K562 (cell line): ENCODE measurements around the gene ANK2. TPM values are rescaled to one million over a fixed set of nuclear protein-coding genes. Genes with fewer than 3 reads are reported as not detected.

ENCODE experiments used
- GABPB2 ChIP-seq: fragments of 250-450 bp; sonication (Bioruptor Pico); conservative IDR thresholded peaks from 2 replicates; pipeline ENCODE4 v1.5.1; 2021; ENCODE audit warnings: mild to moderate bottlenecking
- NR2C1 ChIP-seq, 2 experiments: fragments of 450-650 bp; IDR thresholded peaks; 2 replicates each; pipeline ENCODE4 v1.6.1; 2017; ENCODE audit warnings: mild to moderate bottlenecking in 2 of 2, antibody characterized with exemption in 1 of 2, inconsistent platforms in 1 of 2, missing compliant biosample characterization in 1 of 2, missing genetic modification characterization in 1 of 2
- ZBTB40 ChIP-seq, 2 experiments: fragments of 450-650 bp in 1 of 2; sonication (generic) in 1 of 2; formaldehyde crosslinking in 1 of 2; IDR thresholded peaks; 2 replicates each; pipeline versions ENCODE4 v1.7.1 to v1.9.0; 2016 to 2022; ENCODE audit warnings: inconsistent platforms in 1 of 2, mild to moderate bottlenecking in 1 of 2, missing genetic modification reagents in 1 of 2
- ZNF224 ChIP-seq: sonication (generic); formaldehyde crosslinking; IDR thresholded peaks from 2 replicates; pipeline ENCODE4 v1.8.0; 2022; ENCODE audit warnings: mild to moderate bottlenecking, missing genetic modification reagents
- polyA plus RNA-seq, 8 experiments: library from polyadenylated mRNA; depleted of rRNA in 4 of 8; stranded (reverse) in 5 of 8; unstranded in 3 of 8; fragments of >200 nt; fragmentation: Nextera tagmentation in 2 of 8; fragmentation: Illumina TruSeq in 1 of 8; extraction: Ambion mirVana in 2 of 8; extraction: Trizol in 1 of 8; gene quantifications; 2 replicates each; pipeline versions ENCODE4 v1.2.1 to v1.2.3, GENCODE V29; 2011 to 2014; ENCODE audit warnings: inconsistent platforms in 1 of 8, missing spikeins in 1 of 8
- total RNA-seq, 7 experiments: library from RNA; depleted of rRNA in 6 of 7; stranded (reverse); fragments of >200 nt in 6 of 7; fragmentation: Illumina TruSeq in 2 of 7; extraction: Trizol in 2 of 7; gene quantifications; 2 replicates each; pipeline versions ENCODE4 v1.2.1 to v1.2.3, GENCODE V29; 2011 to 2021; ENCODE audit warnings: low replicate concordance in 1 of 7

ANK2 gene
- total and polyA plus RNA-seq, 9 of the 15 experiments (the other 6 are each of a cell fraction or from before 2014, with no cell fraction given), result 0.07 to 0.24 TPM; not detected in 7

- TF ChIP-seq GABPB2 (CRISPR knock-in tag) (no peak), ZBTB40 (IDR thresholded peaks at IDR 0.05) (no peak), ZBTB40 (CRISPR knock-in tag; IDR thresholded peaks at IDR 0.05) (no peak), NR2C1 (IDR thresholded peaks at IDR 0.05) (no peak), NR2C1 (tag; IDR thresholded peaks at IDR 0.05) (no peak), ZNF224 (CRISPR knock-in tag) (no peak)
Measured at GRCh38 chr4:113147498-113148111, 98.2 kb downstream of the ANK2 start (continued).
